Fibroblast of skin of back (primary cell): ENCODE results near the gene JAG2.

Source experiments
- DNase-seq: peaks from one replicate; pipeline ENCODE4 v3.0.0-alpha.2; 2013

JAG2 gene

DNA sequence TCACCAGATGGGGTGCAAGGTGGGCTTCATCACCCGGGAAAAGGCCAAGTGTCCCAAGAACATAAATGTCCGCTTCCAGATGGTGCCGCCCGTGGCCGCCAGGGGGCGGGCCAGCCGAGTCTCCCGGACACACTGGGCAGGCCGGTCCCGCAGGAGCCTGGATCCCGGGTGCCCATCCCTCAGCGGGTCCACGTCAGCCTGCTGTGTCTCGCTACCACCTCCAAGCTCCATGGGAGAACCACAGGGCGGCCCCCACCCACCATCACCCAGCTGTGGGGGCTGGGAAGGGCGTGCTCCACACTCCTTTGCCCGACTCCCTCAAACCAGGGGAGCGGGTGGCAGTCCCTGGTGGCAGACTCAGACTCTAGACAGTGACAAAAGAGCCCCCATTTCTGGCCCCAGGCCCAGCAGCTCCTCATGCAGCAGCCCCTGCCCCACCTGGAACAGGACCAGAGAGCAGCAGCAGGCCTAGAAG, 34.5 kb upstream of the JAG2 start:
- peak; percentile 57 for DNase-seq

DNA sequence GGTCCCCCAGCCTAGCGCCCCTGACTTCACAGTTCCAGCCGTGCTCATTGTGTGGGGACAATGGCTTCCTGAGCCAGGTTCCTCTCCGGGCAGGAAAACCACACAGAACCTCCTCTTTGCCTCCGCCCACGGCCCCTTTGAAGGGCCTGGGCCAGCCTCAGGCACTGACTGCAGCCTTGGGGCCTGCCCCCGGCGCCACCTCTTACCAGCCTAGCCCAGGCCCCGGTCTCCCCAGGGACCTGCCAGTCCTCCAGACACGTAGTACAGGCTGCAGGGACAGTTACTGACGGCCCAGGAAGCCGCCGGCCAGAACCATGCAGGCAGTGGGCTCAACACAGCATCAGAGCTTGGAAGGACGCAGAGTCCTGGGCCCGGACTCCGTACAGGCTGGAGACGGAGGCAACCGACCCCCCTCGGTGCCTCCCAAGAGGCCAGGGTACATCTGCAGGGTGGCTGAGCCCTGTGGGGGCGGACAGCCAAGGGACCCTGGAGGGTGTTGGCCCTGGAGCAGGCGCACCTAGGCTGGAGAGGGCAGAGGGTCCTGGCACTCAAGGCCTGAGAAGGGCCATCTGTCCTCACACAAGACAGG, 33.4 kb upstream of the JAG2 start:
- DNase-seq: no peak

GRCh38 chr14:105201156-105201924, 32.8 kb upstream of the JAG2 start:
- no peak for DNase-seq

DNA sequence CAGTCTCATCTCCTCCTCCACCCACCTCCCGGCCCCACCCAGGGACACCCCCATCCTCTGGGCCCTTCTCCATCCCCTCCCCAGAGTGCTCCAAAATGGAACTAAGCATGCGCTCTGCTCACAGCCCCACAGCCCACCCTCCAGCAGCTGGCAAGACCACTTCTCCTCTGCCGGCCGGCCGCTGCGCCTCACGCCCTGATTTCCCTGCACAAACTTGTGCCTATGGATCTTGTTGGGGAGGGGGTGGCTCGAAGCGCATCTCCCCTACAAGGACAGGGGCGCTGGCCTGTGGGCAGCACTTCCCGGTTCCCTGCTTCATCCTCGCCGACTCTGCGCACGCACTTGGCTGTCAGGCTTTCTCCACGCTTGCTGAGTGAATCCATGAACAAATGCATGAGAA, 32.1 kb upstream of the JAG2 start:
- no peak for DNase-seq

DNA sequence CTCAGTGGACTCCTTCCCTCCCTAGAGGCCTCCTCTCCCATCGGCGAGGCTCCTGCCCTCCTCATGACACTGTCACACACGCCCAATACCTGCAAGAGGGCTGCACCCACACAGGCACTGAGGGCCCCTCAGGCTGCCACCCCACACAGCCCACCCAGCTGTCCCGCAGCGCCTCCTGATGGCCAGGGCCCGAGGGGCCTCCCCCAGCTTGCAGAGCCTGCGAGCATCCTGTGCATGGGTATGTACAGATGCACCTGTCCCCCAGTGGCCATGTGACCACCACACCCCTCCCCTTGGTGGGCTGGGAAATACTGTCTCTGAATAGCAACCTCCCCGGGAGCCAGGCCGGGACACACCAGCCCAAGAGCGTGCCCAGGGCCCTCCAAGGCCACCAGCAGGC, 31.5 kb upstream of the JAG2 start:
- no peak for DNase-seq

- DNase-seq: no peak
These were observed 30.5 kb upstream of the JAG2 start for GRCh38 chr14:105199093-105199492.

- DNase-seq: no peak
These were observed 30.0 kb upstream of the JAG2 start for GRCh38 chr14:105198588-105198987.

GRCh38 chr14:105197211-105197641, 28.6 kb upstream of the JAG2 start:
- DNase-seq: peak; percentile 38

DNA sequence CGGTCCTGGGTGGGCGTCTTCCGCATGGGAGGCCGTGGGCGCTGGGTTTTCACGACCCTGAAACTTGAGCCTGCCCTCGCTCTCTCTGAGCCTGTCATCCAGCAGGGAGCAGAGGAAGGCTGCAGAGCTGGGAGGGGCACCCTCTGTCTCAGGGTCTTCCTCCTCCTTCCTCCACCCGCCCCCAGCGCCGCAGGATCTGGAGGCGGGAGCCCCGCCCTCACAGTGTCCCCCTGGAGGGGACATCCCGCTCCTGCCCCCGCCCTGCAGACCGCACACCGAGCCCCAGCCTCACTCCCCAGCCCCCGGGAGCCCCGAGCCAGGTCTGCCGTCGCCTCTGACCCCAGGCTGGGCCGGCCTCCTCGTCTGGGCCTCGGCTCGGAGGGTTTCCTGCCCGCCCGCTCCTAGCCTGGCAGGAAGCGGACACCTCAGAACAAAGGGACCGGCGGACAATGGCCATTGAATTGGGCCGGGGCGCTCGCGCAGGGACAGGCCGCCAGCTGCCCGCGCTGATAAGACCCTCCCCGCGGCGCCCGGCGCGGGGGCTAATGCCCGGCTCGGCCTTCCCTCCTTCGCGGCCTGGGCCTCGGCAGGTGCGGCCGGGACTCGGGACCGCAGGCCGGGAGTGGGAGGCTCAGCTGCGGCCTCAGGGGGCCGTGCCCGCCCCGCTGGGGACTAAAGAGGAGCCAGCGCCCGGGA, 27.8 kb upstream of the JAG2 start:
- no peak for DNase-seq

DNA sequence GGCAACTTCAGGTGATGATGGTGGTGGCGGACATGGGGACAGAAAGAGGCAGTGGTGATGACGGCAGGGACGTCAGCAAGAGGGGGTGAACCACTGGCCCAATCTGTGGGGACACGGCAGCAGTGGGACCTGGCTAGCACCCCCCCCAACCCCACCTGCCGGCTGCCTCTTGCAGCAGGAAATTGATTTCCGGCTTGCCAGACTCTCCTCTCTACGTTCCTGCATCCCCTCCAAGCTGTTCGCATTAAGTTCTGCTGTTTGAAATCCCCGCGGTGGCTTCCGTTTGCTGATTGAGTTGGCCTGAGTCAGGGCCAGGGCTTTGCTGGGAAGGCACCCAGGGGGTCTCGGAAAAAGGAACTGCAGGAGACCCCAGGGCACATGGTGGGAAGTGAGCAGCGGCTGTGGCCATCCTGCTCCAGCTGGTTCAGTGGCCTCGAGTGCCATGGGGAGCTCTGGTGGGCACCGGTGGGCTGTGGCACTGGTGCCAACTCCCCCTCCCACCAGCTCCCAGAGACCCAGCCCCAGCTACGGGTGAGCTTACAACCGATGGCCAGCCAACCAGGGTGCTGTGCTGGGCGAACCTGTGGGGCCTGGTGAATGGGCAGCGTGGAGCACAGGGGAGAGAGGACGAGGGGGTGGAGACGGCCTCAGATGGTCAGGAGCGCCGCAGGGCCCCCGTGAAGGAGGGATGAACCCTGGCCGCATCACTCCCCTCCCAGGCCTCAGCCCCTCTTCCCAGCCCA, 27.1 kb upstream of the JAG2 start:
- DNase-seq: no peak

GRCh38 chr14:105195051-105195450, 26.5 kb upstream of the JAG2 start:
- no peak for DNase-seq

GRCh38 chr14:105193916-105194782, 25.6 kb upstream of the JAG2 start:
- DNase-seq: no peak

DNA sequence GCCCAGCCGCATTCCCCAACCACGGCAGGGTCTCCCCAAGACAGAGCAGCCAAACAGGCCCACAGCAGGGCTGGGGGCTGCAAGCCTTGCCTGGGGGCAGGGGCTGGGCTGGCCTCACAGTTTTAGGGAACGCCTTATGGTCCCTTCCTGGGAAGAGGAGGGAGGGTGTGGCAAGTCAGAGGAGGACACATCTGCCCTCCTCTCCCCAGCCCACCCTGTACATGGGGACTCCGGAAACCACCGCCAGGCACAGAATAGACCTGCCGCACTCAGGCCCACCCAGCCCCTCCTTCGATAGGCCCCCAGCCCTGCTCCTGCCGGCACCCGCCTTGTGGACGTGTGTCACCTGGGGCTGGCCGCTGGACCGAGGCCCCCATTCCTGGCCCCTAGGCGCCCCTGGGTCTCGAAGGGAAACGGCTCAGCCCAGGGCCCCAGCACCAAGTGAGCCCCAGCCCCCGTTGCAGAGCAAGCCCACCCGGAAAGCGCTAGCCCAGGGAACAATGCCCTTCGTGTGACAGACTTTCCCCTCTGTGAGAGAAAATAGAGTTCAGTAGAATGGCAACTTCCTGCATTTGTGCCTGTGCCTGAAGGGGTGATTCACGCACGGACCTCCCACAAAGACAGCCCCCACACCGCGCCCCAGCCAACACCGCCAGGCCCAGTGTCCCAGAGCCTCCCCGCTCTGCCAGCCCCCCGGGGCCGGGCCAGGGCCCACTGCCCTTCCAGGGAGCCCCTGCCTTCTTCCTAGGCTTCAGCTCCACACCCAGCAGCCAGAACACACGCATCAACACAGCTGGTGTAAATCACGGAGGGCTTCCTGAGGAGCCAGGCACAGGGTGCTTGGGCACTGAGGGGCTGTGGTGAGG, 24.5 kb upstream of the JAG2 start:
- peak; percentile 50 for DNase-seq

GRCh38 chr14:105187935-105188524, 19.5 kb upstream of the JAG2 start:
- DNase-seq: no peak

DNA sequence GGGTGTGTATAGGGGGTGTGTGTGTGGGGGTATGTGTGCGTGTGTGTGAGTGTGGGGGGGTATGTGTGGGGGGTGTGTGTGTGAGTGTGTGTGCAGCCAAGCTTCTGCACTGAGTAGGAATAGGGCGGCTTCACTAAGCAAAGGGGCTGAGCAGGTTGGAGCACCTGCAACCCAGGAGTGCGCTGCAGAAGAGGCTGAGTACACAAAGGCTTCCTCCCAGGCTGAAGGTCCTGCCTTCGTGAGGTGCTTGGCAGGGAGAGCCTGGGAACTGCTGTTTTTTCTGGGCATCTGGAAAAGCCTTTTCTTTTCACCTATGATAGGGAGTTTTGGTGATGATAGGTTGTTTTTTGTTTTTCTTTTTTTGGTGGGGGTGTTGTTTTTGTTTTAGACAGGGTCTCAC, 18.5 kb upstream of the JAG2 start:
- DNase-seq: no peak

DNA sequence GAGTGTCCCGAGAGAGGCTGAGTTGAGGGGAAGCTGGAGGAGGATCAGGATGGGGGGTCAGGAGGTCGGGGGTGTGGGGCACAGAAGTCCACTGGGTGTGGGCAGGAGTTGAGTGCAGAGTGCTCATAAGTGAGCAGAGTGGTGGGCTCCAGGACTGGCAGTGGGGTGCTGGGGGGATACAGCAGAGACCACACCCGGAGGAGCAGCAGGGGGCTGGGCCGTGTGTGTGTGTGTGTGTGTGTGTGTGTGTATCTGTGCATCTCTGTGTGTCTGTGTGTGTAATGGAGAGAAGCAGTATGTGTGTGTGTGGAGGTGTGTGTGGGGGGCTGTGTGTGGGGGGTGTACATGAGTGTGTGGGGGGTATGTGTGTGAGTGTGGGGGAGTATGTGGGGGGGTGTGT, 17.4 kb upstream of the JAG2 start:
- DNase-seq: no peak

- no peak for DNase-seq
These were observed 16.4 kb upstream of the JAG2 start for GRCh38 chr14:105185001-105185400.

- DNase-seq: no peak
These were observed 15.9 kb upstream of the JAG2 start for GRCh38 chr14:105184461-105184860.

GRCh38 chr14:105182296-105183020, 13.9 kb upstream of the JAG2 start:
- DNase-seq: no peak
